Tongue (tissue), 2 donors: ENCODE results near the gene ANKZF1. TPM values are rescaled to one million over a fixed set of nuclear protein-coding genes. Genes with fewer than 3 reads are reported as not detected.
"Not testable (repeated sequence)": the region's sequence is repeated elsewhere in the genome, so short reads cannot be mapped to it uniquely, and the experiment has no call there.

Experiments
- DNase-seq: peaks from one replicate; pipeline ENCODE4 v3.0.0-alpha.2; 2015
- total RNA-seq: library from RNA; depleted of rRNA; stranded (reverse); fragments of >200 nt; gene quantifications from one replicate; pipeline ENCODE4 v1.2.3, GENCODE V29; 2014

The ANKZF1 gene
- total RNA-seq, 1 donor from 2014 or later, result 41.0 TPM

DNA sequence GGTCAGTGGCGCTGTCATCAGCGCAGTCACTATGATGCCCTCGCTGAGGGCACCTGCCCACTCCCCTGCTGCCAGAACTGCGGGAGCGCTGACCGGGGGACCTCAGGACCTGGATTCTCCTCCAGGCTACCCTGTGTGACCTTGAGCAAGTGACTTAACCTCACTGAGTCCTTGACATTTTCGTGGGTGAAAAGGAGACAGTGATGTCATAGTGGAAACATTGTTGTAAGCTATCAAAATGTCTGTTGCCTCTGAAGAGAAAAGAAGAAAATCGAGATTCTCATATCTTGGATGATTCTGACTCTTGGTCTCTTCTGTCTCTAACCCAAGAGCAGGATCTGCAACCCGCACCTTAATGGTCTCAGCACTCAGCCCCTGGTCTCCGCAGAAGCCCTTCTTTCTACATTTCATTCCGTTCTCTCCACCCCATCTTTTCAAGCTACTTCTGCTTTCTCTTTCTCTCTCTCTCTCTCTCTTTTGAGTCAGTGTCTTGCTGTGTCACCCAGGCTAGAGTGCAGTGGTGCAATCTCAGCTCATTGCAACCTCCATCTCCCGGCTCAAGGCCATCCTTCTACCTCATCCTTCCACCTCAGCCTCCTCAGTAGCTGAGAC, 25.1 kb downstream of the ANKZF1 start:
- DNase-seq, result no peak

DNA sequence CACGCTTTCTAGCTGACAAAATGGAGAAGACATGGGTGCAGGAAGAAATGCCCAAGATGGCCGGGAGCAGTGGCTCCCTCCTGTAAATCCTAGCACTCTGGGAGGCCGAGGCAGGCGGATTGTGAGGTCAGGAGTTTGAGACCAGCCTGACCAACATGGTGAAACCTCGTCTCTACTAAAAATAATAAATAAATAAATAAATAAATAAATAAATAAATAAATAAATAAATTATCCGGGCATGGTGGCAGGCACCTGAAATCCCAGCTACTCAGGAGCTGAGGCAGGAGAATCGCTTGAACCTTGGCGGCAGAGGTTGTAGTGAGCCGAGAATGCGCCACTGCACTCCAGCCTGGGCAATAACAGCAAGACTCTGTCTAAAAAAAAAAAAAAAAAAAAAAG, 29.3 kb downstream of the ANKZF1 start:
- not testable (repeated sequence) for DNase-seq

DNA sequence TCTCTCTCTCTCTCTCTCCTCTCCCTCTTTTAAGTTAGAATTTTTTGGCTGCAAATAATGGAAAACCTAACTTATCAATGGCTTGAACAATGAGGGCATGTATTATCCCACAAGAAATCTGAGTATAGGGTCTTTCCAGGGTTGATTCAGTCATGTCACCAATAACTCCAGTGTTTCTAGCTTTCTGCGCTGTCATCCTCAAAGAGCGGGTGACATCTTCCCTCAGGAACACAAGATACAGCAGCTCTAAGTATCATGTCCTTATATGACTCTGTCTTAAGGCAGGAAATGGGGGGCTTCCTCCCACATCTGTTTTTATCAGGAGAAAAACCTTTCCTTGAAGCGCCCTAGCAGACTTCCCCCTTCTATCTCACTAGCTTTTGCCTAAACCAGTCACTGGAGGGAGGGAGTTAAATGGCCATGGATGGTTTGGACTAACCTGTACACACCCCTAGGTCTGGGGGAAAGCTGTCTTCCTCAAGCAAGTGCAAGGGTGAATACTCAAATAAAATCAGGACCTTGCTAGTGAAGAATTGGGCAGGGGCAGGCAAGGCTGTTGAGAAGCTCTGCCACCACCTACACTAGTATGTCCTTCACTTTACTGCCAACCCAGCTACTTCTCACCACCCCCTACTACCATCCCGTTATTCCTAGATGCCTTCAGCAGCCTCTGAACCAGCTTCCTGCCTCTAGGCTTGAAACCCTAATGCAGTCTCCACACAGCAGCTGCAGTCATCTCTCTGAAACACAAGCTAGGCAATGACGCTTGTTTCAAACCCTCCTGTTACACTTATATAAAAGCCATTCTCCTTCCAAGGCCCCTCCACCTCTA, 31.6 kb downstream of the ANKZF1 start:
- no peak for DNase-seq

DNA sequence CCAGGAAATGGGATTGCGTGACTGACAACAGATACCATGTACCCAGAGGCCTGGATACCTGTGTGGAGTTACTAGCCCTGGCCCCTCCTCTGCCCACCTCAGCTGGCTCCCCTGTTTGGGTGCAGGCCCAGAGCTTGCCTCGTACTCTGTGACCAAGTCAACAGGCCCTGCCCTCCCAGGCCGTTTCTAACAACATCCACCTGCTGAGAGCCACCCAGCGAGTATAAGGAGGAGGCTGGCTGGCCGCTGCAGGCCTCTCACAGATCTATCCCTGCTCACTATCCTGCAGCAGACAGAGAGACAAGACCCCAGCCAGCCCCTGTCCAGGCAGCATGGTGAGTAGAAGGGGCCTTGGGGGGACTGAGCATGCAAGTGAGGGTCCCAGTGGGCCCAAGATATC, 36.6 kb downstream of the ANKZF1 start:
- no peak for DNase-seq

DNA sequence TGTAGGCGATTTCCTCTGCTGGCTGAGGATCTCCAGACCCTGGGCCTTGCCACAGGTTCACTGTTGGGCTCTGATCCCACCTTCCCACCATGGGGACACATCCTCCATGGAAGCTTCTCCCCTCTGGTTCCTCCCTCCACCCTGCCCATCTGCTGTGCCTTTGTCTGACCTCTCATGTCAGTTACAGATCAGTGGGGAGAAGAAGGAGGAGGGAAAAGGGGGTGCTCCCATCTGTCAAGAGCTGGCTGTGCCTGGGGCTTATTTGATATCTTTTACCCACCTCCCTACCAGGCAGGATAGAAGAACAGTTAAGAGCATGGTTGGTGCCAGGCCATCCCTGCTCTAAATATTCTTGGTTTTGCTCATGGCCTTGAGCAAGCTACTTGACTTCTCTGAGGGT, 37.3 kb downstream of the ANKZF1 start:
- no peak for DNase-seq

DNA sequence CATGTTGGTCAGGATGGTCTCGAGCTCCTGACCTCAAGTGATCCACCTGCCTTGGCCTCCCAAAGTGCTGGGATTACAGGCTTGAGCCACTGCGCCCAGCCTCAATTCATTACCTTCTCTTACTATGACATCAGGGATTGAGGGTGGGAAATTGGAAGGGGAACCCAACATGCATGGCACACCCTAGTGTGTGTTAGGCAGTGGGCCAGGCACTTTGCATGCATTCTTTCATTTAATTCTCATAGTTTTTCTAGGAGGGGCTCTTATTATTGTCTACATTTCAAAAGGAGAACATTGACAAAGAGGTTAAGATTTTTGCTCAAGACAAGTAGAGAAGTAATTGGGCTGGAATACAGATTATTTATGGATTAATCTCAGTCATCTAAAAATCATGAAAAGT, 38.7 kb downstream of the ANKZF1 start:
- no peak for DNase-seq

DNA sequence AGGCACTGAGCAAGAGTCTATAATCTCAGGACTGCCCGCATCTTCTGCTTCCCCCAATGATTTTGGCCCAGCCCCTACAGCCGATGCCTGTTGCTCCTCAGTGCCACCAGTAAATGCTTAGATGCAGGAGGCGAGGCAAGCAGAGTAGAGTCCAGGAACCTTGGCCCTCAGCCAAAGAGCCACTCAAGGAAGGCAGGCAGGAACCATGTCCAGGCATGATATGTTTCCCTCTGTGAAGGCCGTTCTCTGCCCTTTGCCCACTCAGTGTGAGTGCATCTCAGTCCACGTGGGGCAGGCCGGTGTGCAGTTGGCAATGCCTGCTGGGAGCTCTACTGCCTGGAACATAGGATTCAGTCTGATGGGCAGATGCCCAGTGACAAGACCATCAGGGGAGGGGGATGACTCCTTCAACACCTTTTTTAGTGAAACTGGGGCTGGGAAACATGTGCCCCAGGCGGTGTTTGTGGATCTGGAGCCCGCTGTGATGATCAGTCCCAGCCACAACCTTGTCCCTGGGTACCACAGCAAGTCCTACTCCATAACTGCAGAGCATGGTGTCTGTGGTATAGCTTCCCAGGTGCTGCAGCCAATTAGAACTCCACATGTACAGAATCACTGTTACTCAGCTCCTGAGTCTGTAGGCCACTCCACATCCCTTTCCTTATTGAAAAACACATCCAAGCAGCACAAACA, 39.9 kb downstream of the ANKZF1 start:
- no peak for DNase-seq

DNA sequence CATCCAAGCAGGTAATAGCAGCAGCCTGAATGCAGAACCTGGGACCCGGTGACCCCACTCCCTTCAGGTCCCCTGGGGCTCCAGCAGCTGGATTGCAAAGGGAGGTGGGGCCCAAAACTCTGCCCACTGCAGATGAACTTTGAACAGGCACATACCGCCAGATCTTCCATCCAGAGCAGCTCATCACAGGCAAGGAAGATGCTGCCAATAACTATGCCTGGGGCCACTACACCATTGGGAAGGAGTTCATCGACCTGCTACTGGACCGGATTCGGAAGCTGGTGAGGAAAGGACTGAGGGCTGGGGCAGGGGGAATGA, 40.4 kb downstream of the ANKZF1 start:
- DNase-seq, result no peak

DNA sequence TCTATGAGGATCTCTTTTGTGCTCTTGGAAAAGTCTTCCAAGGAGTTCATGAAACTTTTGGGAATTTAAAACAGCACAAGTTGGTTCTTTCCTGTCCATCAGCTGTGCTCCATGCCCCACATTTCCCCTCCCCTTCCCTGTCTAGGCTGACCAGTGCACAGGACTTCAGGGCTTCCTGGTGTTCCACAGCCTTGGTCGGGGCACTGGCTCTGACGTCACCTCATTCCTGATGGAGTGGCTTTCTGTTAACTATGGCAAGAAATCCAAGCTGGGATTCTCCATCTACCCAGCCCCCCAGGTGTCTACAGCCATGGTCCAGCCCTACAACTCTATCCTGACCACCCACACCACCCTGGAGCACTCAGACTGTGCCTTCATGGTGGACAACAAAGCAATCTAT, 41.4 kb downstream of the ANKZF1 start:
- DNase-seq, result no peak

DNA sequence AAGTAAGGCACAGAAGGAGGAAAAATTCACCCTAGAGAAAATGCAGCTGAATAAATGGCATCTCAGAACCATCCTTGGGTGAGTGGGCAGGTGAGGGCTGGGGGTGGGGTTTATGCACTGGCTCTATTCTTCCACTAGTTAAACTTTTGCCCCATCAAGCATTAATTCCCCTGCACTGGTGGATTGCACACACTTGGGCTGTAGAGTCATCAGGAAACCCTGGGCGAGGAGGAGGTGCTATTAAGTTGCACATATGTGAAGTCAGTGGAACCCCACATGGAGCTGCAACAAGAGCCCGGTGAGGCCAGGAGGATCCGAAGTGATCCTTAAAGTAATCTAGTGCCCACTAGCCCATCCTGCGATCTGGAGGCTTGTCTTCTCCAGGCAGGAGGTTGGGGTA, 42.8 kb downstream of the ANKZF1 start:
- no peak for DNase-seq

DNA sequence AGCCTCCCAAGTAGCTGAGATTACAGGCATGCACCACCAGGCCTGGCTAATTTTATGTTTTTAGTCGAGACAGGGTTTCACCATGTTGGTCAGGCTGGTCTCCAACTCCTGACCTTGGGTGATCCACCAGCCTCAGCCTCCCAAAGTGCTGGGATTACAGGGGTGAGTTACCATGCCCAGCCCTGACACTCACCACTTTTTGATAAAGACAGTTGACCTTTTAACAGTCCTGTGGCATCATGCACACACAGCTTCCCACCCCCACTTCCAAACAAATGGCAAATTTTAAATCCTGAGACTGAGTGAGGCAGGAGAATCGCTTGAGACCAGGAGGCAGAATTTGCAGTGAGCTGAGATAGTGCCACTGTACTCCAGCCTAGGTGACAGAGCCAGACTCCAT, 43.4 kb downstream of the ANKZF1 start:
- DNase-seq, result no peak

DNA sequence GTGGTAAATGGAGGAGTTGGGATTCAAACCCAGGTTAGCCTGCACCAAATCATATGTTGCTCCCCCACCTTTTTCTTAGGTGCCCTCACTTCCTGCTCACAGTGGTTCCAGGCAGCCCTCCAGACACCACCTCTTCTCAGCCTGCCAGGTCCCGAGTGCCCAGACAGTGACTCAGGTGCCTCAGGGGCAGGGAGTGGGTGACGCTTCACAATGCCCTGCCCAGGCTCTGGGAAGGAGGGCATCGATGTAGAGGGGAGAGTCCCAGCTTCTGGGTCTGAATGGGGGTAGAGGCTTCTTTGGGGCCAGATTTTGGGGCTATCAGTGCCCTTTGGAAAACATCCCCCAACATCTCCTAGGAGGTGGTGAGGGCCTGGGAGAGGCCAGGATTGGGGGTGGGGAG, 44.3 kb downstream of the ANKZF1 start:
- no peak for DNase-seq

DNA sequence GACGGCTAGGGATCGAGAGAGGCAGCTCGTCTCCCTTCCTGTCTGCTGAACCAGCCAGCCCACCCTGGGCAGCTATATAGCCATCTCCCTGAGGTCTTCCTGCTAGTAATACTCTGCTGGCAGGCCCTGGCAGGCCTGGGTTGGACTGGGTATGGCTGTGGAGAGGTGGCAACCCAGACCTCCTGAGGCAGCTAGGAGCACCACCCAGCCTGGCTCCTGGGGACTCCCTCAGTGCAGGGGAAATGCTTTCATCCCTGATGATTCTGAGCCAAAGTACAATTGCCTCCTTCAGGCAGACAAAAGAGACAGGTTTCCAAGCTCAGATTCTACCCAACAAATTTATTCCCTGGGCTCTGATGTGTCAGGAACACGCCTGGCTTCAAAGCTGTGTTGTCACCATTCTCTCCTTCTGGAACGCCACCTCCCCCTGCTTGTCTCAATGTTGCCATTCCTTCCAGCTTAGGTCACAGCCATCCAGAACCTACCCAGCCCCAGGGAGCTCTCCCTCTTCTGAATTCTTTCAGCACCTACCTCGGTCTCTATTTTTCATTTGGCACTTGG, 44.8 kb downstream of the ANKZF1 start:
- DNase-seq, result peak; percentile 70

DNA sequence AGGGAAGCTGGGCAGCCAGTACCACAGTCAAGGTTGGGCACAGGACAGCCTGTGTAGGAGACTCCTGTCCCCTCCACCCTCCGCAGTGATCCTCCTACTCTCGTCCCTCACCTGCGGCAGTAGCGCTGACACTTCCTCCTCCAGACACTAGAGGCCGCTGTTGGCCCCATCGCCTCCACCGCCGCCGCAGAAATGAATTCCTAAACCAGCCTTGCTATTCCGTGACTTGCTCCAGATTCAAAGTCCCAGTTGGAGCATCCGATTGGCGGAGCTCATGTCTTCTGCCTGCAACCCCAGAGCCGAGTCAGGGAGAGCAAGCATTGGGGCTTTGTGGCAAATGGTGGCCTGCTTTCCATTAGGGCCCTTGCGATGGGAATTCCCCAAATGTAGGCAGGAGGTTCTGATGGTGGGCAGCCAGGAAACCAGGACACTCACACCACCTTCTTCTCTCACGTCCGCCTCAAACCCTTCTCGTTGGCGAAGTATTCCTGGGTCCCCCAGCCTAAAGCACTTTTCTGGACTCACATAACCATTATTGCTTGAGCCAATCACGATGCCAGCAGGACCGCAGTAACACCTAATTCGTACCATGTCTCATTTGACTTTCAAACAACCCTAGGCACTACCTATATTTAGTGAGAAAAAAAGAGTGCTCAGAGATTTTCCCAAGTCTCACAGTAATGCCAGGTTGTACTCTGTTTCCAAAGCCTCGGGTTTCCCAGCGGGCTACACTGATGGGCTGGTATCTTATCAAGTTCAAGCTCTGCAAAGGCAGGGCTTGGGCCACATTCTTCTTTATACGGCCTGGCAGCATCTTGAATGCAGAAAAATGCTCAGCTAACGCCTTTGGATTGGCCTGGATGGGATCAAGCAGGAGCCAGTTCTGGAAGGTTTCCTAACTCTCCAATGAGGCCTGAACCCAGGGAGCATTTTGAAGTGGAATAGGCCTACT, 48.4 kb downstream of the ANKZF1 start:
- DNase-seq, result peak; percentile 91

DNA sequence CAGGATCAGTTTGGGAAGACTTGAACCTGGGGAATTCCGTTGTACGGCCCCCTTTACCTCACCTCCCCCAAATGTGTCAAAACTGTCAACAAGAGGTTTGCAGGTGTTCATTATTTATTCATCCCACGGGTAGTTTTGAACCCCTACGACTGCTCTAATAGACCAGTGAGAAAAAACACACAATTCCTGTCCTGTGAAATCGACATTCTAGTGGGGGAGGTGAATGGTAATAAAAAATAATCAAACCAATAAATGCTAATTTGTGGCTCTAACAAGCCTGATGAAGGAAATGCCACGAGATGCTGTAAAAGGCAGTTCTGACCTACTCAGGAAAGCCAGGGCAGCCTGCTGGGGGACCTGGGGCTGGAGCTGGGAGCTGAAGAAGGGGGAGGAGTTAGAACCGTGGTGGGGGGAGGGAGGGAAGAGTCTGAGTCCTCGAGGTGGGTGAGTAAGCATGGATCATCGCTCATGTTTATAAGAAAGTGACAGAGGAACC, 49.1 kb downstream of the ANKZF1 start:
- no peak for DNase-seq

DNA sequence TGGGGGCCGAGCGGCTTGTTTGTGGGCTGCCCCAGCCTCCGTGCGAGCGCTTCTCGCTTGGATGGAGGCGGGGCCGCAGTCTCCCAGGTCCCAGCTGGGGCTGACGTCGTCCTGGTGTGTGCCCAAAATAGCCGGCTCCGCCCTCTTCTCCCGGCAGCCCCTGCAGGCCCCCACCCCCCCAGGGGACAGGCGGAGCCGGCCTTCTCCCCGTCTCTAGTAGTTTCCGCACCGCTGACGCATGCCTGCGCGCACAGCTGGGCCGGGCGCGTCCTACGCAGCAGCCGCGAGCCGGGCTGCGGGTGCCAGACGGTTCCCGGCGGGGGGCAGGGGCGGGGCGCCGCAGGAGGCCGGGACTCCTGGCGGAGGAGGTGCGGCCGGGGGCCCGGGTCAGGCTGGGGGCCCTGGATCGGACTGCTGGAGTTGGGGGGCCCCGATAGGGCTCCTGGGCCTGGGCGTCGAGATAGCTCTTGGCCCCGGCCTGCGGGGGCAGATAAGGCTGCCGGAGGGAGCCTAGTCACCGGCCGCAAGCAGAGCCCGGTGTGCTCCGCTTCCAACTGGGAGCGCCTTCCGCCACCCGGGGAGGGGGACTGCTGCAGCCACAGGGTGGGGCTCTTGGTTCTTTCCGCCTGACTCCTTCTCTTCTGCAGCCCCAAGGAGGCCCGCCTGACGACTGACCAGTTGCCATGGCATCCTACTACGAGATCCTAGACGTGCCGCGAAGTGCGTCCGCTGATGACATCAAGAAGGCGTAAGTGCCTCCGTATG, 49.7 kb downstream of the ANKZF1 start, which contains the start of gene DNAJB2:
DNAJB2 (plus strand) TSS at position 216 of the 765 bp plus-strand sequence; CDS start at position 684, 468 bp downstream.
- DNase-seq, result peak; percentile 99

DNA sequence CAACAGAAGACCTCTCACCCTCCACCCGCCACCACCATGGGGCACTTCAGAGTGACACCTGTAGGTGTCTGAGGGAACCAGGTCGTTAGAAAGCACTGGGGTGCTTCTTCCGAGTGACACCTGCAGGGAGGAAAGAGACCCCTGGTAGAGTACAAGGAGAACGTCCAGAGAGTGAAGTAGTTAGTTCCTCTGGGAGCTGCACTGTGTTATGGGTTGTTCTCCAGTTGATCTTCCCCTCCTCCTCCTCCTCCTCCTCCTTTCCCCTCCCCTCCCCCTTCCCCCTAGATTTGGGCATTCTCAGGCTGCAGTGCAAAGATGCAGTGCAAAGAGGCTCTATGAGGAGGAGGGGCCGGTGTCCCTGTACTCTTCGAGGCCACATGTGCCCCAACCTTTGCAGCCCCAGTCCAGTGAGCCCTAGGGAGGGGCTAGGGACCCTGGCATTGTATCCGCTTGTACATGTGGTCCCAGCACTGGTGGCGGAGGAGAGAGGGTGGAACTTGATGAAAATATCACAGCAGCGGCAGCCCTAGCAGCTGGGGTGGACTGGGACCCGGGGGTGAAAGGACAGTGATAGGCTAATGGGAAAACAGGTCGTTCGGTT, 50.4 kb downstream of the ANKZF1 start:
- DNase-seq, result no peak

DNA sequence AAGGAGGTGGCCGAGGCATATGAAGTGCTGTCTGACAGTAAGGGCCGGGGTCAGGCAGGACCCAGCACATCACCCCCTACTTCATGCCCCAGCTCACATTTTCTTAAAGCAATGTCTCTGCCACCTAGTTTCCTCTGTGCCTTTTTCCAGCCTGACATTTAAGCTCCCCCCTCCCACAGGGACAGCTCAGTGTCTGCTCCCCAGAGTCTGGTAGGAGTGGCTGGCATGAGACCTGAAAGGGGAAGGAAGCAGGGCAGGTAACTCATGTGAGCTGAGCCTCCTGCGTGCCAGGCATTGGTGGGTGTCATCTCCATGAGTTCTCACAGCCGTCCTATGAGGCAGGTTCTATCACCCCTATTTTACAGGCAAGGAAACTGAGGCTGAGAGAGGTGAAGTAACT, 51.0 kb downstream of the ANKZF1 start:
- no peak for DNase-seq

DNA sequence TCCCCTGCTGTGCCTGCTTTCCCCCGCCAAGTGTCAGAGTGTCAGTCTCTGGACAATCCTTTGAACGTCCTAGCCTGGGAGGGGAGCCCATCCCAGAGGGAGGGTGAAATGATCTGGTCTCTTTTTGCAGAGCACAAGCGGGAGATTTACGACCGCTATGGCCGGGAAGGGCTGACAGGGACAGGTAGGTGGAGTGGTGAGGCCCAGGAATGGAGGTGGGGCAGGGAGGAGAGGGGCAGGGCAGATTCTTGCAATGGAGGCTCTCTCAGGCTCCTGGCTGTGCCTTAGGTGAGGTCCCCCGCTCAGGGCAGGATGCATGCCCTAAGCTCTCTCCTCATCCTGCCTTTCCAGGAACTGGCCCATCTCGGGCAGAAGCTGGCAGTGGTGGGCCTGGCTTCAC, 52.0 kb downstream of the ANKZF1 start:
- no peak for DNase-seq

DNA sequence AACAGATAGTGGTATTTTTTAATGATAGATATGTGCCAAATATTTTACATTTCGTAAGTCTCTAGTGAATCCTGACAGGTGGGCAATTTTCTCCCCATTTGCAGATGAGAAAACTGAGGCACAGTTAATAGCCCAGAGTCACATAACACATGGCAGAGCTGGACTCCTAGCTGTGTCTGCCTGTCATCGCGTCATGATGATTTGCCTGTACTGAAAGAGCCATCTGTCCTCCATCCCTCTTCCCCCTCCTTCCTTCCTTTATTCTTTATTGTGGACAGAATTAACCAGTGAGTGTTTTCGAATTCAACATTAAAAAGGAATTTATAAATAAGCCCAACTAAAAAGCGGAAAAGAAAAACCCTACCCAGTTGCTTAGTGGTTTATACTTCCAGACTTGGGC, 52.8 kb downstream of the ANKZF1 start:
- no peak for DNase-seq
